ENCODE measurements around the gene PIN4.
"Not testable (repeated sequence)": the region's sequence is repeated elsewhere in the genome, so short reads cannot be mapped to it uniquely, and the experiment has no call there.

PIN4 gene

GRCh38 chrX:72202792-72203401, 21.3 kb downstream of the PIN4 start:
- DNase-seq = no peak

- DNase-seq = no peak
Observed at GRCh38 chrX:72203421-72203820, 21.9 kb downstream of the PIN4 start.

- no peak for DNase-seq
Observed at GRCh38 chrX:72205706-72206105, 24.1 kb downstream of the PIN4 start.

- DNase-seq = no peak
Observed at GRCh38 chrX:72207366-72207765, 25.8 kb downstream of the PIN4 start.

GRCh38 chrX:72208126-72208800, 26.7 kb downstream of the PIN4 start:
- no peak for DNase-seq

GRCh38 chrX:72216973-72217372, 35.4 kb downstream of the PIN4 start:
- no peak for DNase-seq

GRCh38 chrX:72220375-72220774, 38.8 kb downstream of the PIN4 start:
- not testable (repeated sequence) for DNase-seq

- no peak for DNase-seq
Observed at GRCh38 chrX:72230290-72230689, 48.7 kb downstream of the PIN4 start.

GRCh38 chrX:72236841-72237240, 55.3 kb downstream of the PIN4 start:
- DNase-seq = no peak

GRCh38 chrX:72238183-72238582, 56.6 kb downstream of the PIN4 start:
- DNase-seq = peak; percentile 34

GRCh38 chrX:72238721-72239475, 57.3 kb downstream of the PIN4 start, which contains the start of gene ERCC6L:
Gene ERCC6L (minus strand): TSS chrX:72239027. CDS start chrX:72238911, 116 bp downstream.
- DNase-seq = peak; percentile 94

GRCh38 chrX:72240976-72241375, 59.4 kb downstream of the PIN4 start:
- no peak for DNase-seq

- no peak for DNase-seq
Observed at GRCh38 chrX:72243472-72243871, 61.9 kb downstream of the PIN4 start.

GRCh38 chrX:72245461-72246089, 64.0 kb downstream of the PIN4 start:
- peak; percentile 79 for DNase-seq

- peak; percentile 93 for DNase-seq
Observed at GRCh38 chrX:72247206-72247942, 65.8 kb downstream of the PIN4 start.
